ENCODE measurements around the gene ZNF213.

- TF ChIP-seq CTCF (conservative IDR thresholded peaks at IDR 0.05 in 1 of 2, IDR thresholded peaks at IDR 0.05 in 1 of 2; ENCODE audit: low read depth in 1 of 2, low read length in 2 of 2) (peak; percentile 7 to 30), EZH2 (IDR thresholded peaks at IDR 0.05; ENCODE audit: low read length, missing control alignments) (peak; percentile 35)
Measured at GRCh38 chr16:3173892-3174617, 39.2 kb downstream of the ZNF213 start.
